ENCODE results near the gene MIF4GD. TPM values are rescaled to one million over a fixed set of nuclear protein-coding genes. Genes with fewer than 3 reads are reported as not detected.
"Not testable (repeated sequence)": the region's sequence is repeated elsewhere in the genome, so short reads cannot be mapped to it uniquely, and the experiment has no call there.

Gene MIF4GD
- total RNA-seq, 2 experiments from 2014 or later, result 56.9 to 58.5 TPM

- ATAC-seq (no peak), DNase-seq (no peak)
- Mint-ChIP-seq H3K27me3 (no peaks in the 10 kb centered on the region), H3K4me1 (peaks cover 40% of the 10 kb centered on the region), H3K36me3 (peaks cover 17% of the 10 kb centered on the region), H3K27ac (peak overlapping the region; percentile 99), H3K9me3 (ENCODE audit: low read depth) (no peaks in the 10 kb centered on the region), H3K4me3 (peak overlapping the region; percentile 94)
- CTCF ChIA-PET, result interaction anchor here (1.0 to 6.2 kb wide), 10 partner anchors 8 to 149 kb away, joined by 3 to 95 read pairs (median 12); partner anchors contain the start of genes GRB2, MIF4GD and SLC25A19
These were observed 8.0 kb downstream of the MIF4GD start for GRCh38 chr17:75263055-75263454.

GRCh38 chr17:75262112-75262606 lies 8.9 kb downstream of the MIF4GD start:
- H3K27me3 Mint-ChIP-seq, result no peaks in the 10 kb centered on the region

GRCh38 chr17:75261336-75262111 lies 9.5 kb downstream of the MIF4GD start, which contains the start of the genes GGA3 and MRPS7:
Gene GGA3 (minus strand): TSS chr17:75261606. CDS start chr17:75261587, 19 bp downstream.
Gene MRPS7 (plus strand): TSS chr17:75261879. CDS start chr17:75261901, 22 bp downstream.
- DNase-seq (peak; percentile 97), ATAC-seq (peak; percentile 96)
- Mint-ChIP-seq H3K4me3 (peak within 1 kb of the TSS; percentile 94), H3K27me3 (no peaks in the 10 kb centered on the region), H3K36me3 (peaks cover 14% of the 10 kb centered on the region), H3K27ac (peak within 1 kb of the TSS; percentile 99), H3K4me1 (peaks cover 44% of the 10 kb centered on the region), H3K9me3 (ENCODE audit: low read depth) (no peaks in the 10 kb centered on the region)
- CTCF ChIA-PET, result interaction anchor here (0.9 to 6.2 kb wide), 20 partner anchors 9 to 174 kb away, joined by 3 to 95 read pairs (median 6); partner anchors contain the start of genes GRB2, MIF4GD, SLC16A5 and SLC25A19

More at GRCh38 chr17:75262112-75262606, 8.9 kb downstream of the MIF4GD start:
- Mint-ChIP-seq H3K27ac (peak overlapping the region; percentile 99), H3K36me3 (peaks cover 17% of the 10 kb centered on the region), H3K4me1 (peaks cover 42% of the 10 kb centered on the region), H3K4me3 (peak overlapping the region; percentile 94), H3K9me3 (ENCODE audit: low read depth) (no peaks in the 10 kb centered on the region)
- ATAC-seq (no peak), DNase-seq (no peak)
- CTCF ChIA-PET, result interaction anchor here (0.7 to 6.2 kb wide), 15 partner anchors 9 to 174 kb away, joined by 3 to 95 read pairs (median 4); partner anchors contain the start of genes GRB2, MIF4GD, SLC16A5 and SLC25A19

- DNase-seq (peak; percentile 64), ATAC-seq (peak; percentile 22)
- H3K4me1 Mint-ChIP-seq, result peaks cover 47% of the 10 kb centered on the region
- peaks cover 14% of the 10 kb centered on the region for H3K36me3 Mint-ChIP-seq
- H3K27ac Mint-ChIP-seq, result peak overlapping the region; percentile 99
- no peaks in the 10 kb centered on the region for H3K27me3 Mint-ChIP-seq
- H3K9me3 Mint-ChIP-seq (ENCODE audit: low read depth), result no peaks in the 10 kb centered on the region
- H3K4me3 Mint-ChIP-seq, result peak overlapping the region; percentile 94
- CTCF ChIA-PET, result interaction anchor here (0.9 to 6.2 kb wide), 17 partner anchors 10 to 151 kb away, joined by 3 to 95 read pairs (median 7); partner anchors contain the start of genes GRB2 and MIF4GD
These were observed 10.2 kb downstream of the MIF4GD start for GRCh38 chr17:75260641-75261335.

- H3K36me3 Mint-ChIP-seq; ATAC-seq; H3K27me3 Mint-ChIP-seq; DNase-seq; H3K9me3 Mint-ChIP-seq (ENCODE audit: low read depth); H3K4me3 Mint-ChIP-seq; CTCF ChIA-PET: not testable (repeated sequence)
- Mint-ChIP-seq H3K27ac (peak overlapping the region; percentile 29), H3K4me1 (peaks cover 38% of the 10 kb centered on the region)
These were observed 13.8 kb downstream of the MIF4GD start for GRCh38 chr17:75257228-75257627.

GRCh38 chr17:75255954-75256698 lies 14.9 kb downstream of the MIF4GD start:
- DNase-seq; H3K4me3 Mint-ChIP-seq; H3K27me3 Mint-ChIP-seq; H3K36me3 Mint-ChIP-seq; CTCF ChIA-PET; H3K9me3 Mint-ChIP-seq (ENCODE audit: low read depth); H3K27ac Mint-ChIP-seq; ATAC-seq: not testable (repeated sequence)
- peaks cover 42% of the 10 kb centered on the region for H3K4me1 Mint-ChIP-seq

GRCh38 chr17:75252039-75252816 lies 18.8 kb downstream of the MIF4GD start:
- H3K4me3 Mint-ChIP-seq, result no peak overlapping the region
- peak overlapping the region; percentile 45 for H3K27ac Mint-ChIP-seq
- CTCF ChIA-PET, result interaction anchor here (1.1 to 4.5 kb wide), 5 partner anchors 9 to 160 kb away, joined by 3 to 36 read pairs (median 6); partner anchors contain the start of genes GGA3, MIF4GD and MRPS7
- H3K36me3 Mint-ChIP-seq, result no peaks in the 10 kb centered on the region
- ATAC-seq (no peak), DNase-seq (no peak)
- H3K4me1 Mint-ChIP-seq, result peaks cover 33% of the 10 kb centered on the region
- H3K27me3 Mint-ChIP-seq, result no peaks in the 10 kb centered on the region
- H3K9me3 Mint-ChIP-seq (ENCODE audit: low read depth), result no peaks in the 10 kb centered on the region

- CTCF ChIA-PET, result interaction anchor here (0.7 to 4.5 kb wide), 13 partner anchors 9 to 237 kb away, joined by 3 to 36 read pairs (median 4); partner anchors contain the start of genes GGA3, MIF4GD, MRPL58 and MRPS7
- peaks cover 1% of the 10 kb centered on the region for H3K36me3 Mint-ChIP-seq
- peak overlapping the region; percentile 75 for H3K4me3 Mint-ChIP-seq
These were observed 21.0 kb downstream of the MIF4GD start for GRCh38 chr17:75250009-75250471.

GRCh38 chr17:75249564-75249963 lies 21.5 kb downstream of the MIF4GD start:
- DNase-seq (no peak), ATAC-seq (no peak)
- peaks cover 28% of the 10 kb centered on the region for H3K4me1 Mint-ChIP-seq
- no peaks in the 10 kb centered on the region for H3K27me3 Mint-ChIP-seq
- CTCF ChIA-PET, result interaction anchor here (0.6 to 4.5 kb wide), 11 partner anchors 9 to 237 kb away, joined by 3 to 36 read pairs (median 8); partner anchors contain the start of genes GGA3, MIF4GD, MRPL58 and MRPS7
- H3K36me3 Mint-ChIP-seq, result peaks cover 2% of the 10 kb centered on the region
- peak overlapping the region; percentile 75 for H3K4me3 Mint-ChIP-seq
- no peaks in the 10 kb centered on the region for H3K9me3 Mint-ChIP-seq (ENCODE audit: low read depth)
- peak overlapping the region; percentile 90 for H3K27ac Mint-ChIP-seq

More at GRCh38 chr17:75250009-75250471, 21.0 kb downstream of the MIF4GD start:
- no peaks in the 10 kb centered on the region for H3K9me3 Mint-ChIP-seq (ENCODE audit: low read depth)
- peak; percentile 85 for DNase-seq
- H3K27ac Mint-ChIP-seq, result peak overlapping the region; percentile 90
- no peaks in the 10 kb centered on the region for H3K27me3 Mint-ChIP-seq
- peak; percentile 98 for ATAC-seq
- peaks cover 28% of the 10 kb centered on the region for H3K4me1 Mint-ChIP-seq

- Mint-ChIP-seq H3K4me1 (peaks cover 43% of the 10 kb centered on the region), H3K27me3 (no peaks in the 10 kb centered on the region), H3K9me3 (ENCODE audit: low read depth) (no peaks in the 10 kb centered on the region), H3K4me3 (no peak overlapping the region), H3K36me3 (peaks cover 11% of the 10 kb centered on the region), H3K27ac (no peak overlapping the region)
- CTCF ChIA-PET, result interaction anchor here (0.8 to 2.0 kb wide), 3 partner anchors 10 to 24 kb away, joined by 3 to 11 read pairs (median 4); partner anchors contain the start of genes GGA3, MIF4GD and MRPS7
- DNase-seq, result no peak
- no peak for ATAC-seq
These were observed 24.6 kb downstream of the MIF4GD start for GRCh38 chr17:75246404-75246803.

- Mint-ChIP-seq H3K9me3 (ENCODE audit: low read depth) (no peaks in the 10 kb centered on the region), H3K4me3 (no peak overlapping the region), H3K36me3 (peaks cover 15% of the 10 kb centered on the region), H3K27me3 (no peaks in the 10 kb centered on the region), H3K27ac (no peak overlapping the region), H3K4me1 (peaks cover 37% of the 10 kb centered on the region)
- CTCF ChIA-PET, result interaction anchor here (0.9 to 1.4 kb wide), 3 partner anchors 26 to 356 kb away, joined by 3 to 5 read pairs (median 4); partner anchors contain the start of gene MIF4GD
- DNase-seq (no peak), ATAC-seq (no peak)
These were observed 26.0 kb downstream of the MIF4GD start for GRCh38 chr17:75245011-75245410.

All from activated CD8-positive, alpha-beta memory T cell treated with anti-CD3 and anti-CD28 coated beads, Interleukin-2, amount 10 ng/mL, durations not matched to agents 7 days and 5 days (primary cell).